Activated naive CD4-positive, alpha-beta T cell treated with anti-CD3 and anti-CD28 coated beads for 36 hours (primary cell): ENCODE results near the gene FXR1. TPM values are rescaled to one million over a fixed set of nuclear protein-coding genes. Genes with fewer than 3 reads are reported as not detected.
"Not testable (repeated sequence)": the region's sequence is repeated elsewhere in the genome, so short reads cannot be mapped to it uniquely, and the experiment has no call there.

ENCODE experiments used
- CTCF ChIA-PET: fragments of 350-600 bp; sonication (Branson Sonifier 250); formaldehyde crosslinking; loops from one replicate; lab custom pipeline; 2021; ENCODE audit warnings: antibody characterized with exemption; lab: Charles Lee
- DNase-seq: peaks from one replicate; pipeline ENCODE4 v3.0.0-alpha.2; 2020
- H3K27ac Mint-ChIP-seq: one replicate; pipeline ENCODE4 v1.8.0; 2021; ENCODE audit warnings: mild to moderate bottlenecking, mixed read lengths
- H3K27me3 Mint-ChIP-seq: one replicate; pipeline ENCODE4 v1.8.0; 2021; ENCODE audit warnings: low read depth, mixed read lengths
- H3K36me3 Mint-ChIP-seq: one replicate; pipeline ENCODE4 v1.8.0; 2021; ENCODE audit warnings: low read depth, mixed read lengths
- H3K4me1 Mint-ChIP-seq: one replicate; pipeline ENCODE4 v1.8.0; 2021; ENCODE audit warnings: low read depth, mixed read lengths
- H3K4me3 Mint-ChIP-seq: one replicate; pipeline ENCODE4 v1.8.0; 2021; ENCODE audit warnings: mild to moderate bottlenecking, moderate library complexity, mixed read lengths
- H3K9me3 Mint-ChIP-seq: one replicate; pipeline ENCODE4 v1.8.0; 2021; ENCODE audit warnings: mixed read lengths
- intact Hi-C: fragments of 100-400 bp; cut with micrococcal nuclease; formaldehyde crosslinking; loops from one replicate; pipeline ENCODE4 v1.15.1; 2023
- total RNA-seq, 2 experiments: library from RNA; stranded (reverse); gene quantifications; one replicate each; pipeline ENCODE4 v1.2.3, GENCODE V29; 2021

The FXR1 gene
- total RNA-seq, 2 experiments from 2014 or later, result 184 to 194 TPM

- intact Hi-C loops, result loop anchor here (10.0 kb wide), 1 partner anchor 1378 kb away; the partner anchor contains the start of genes MRPL47 and NDUFB5
- Mint-ChIP-seq H3K4me3 (no peak overlapping the region), H3K27me3 (no peaks in the 10 kb centered on the region), H3K27ac (peak overlapping the region; percentile 33), H3K9me3 (no peaks in the 10 kb centered on the region), H3K4me1 (peaks cover 24% of the 10 kb centered on the region), H3K36me3 (peaks cover 25% of the 10 kb centered on the region)
- DNase-seq, result no peak
- CTCF ChIA-PET, result no interaction called here
These were observed 70.7 kb downstream of the FXR1 start for GRCh38 chr3:180983136-180983535.

GRCh38 chr3:180986366-180986765, 73.9 kb downstream of the FXR1 start:
- DNase-seq, CTCF ChIA-PET, H3K4me3 Mint-ChIP-seq, H3K27me3 Mint-ChIP-seq, H3K9me3 Mint-ChIP-seq: not testable (repeated sequence)
- peaks cover 24% of the 10 kb centered on the region for H3K36me3 Mint-ChIP-seq
- H3K27ac Mint-ChIP-seq, result peak overlapping the region; percentile 46
- H3K4me1 Mint-ChIP-seq, result peaks cover 28% of the 10 kb centered on the region
- intact Hi-C loops, result loop anchor here (5.0 to 10.0 kb wide), 2 partner anchors 384 to 1382 kb away; partner anchors contain the start of genes MRPL47, NDUFB5 and TTC14

DNA sequence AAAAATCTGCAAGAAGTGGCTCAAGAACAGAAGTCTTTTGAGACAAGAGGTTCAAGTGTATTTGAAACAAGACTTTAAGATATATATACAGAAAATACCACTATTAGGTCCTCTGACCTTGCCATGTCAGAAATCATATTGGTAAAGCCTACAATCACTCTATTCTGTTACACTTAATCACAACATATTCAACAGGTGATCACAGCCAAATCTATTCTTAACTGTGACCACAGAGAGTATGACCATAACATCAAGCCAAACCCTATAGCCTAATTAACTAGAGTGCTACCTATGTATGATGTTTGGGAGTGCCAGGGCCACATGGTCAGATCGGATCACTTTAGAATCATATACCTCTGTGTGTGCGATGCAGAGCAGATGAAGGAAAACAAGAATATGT, 74.9 kb downstream of the FXR1 start:
- DNase-seq, result no peak
- CTCF ChIA-PET, result no interaction called here
- no peaks in the 10 kb centered on the region for H3K9me3 Mint-ChIP-seq
- peaks cover 26% of the 10 kb centered on the region for H3K4me1 Mint-ChIP-seq
- H3K27ac Mint-ChIP-seq, result no peak overlapping the region
- H3K36me3 Mint-ChIP-seq, result peaks cover 21% of the 10 kb centered on the region
- no peak overlapping the region for H3K4me3 Mint-ChIP-seq
- intact Hi-C loops, result loop anchor here (5.0 to 10.0 kb wide), 2 partner anchors 385 to 1383 kb away; partner anchors contain the start of genes MRPL47, NDUFB5 and TTC14
- no peaks in the 10 kb centered on the region for H3K27me3 Mint-ChIP-seq

GRCh38 chr3:180989291-180990163, 77.1 kb downstream of the FXR1 start, which contains the start of gene DNAJC19:
DNAJC19 (minus strand) TSS chr3:180989736; CDS start chr3:180989602, 134 bp downstream.
- Mint-ChIP-seq H3K9me3 (no peaks in the 10 kb centered on the region), H3K27ac (peak within 1 kb of the TSS; percentile 87), H3K4me1 (peaks cover 26% of the 10 kb centered on the region), H3K27me3 (no peaks in the 10 kb centered on the region), H3K36me3 (peaks cover 17% of the 10 kb centered on the region), H3K4me3 (peak within 1 kb of the TSS; percentile 85)
- DNase-seq, result peak; percentile 94
- intact Hi-C loops, result loop anchor here (1.0 to 10.0 kb wide), 4 partner anchors 31 to 1385 kb away; partner anchors contain the start of genes FXR1, MRPL47, NDUFB5 and TTC14
- CTCF ChIA-PET, result no interaction called here

- no peak for DNase-seq
- Mint-ChIP-seq H3K27ac (no peak overlapping the region), H3K4me3 (peak overlapping the region; percentile 85), H3K36me3 (peaks cover 13% of the 10 kb centered on the region), H3K9me3 (no peaks in the 10 kb centered on the region), H3K27me3 (no peaks in the 10 kb centered on the region), H3K4me1 (peaks cover 24% of the 10 kb centered on the region)
- intact Hi-C loops, result no loop called here
- CTCF ChIA-PET, result no interaction called here
These were observed 78.0 kb downstream of the FXR1 start for GRCh38 chr3:180990505-180990904.

DNA sequence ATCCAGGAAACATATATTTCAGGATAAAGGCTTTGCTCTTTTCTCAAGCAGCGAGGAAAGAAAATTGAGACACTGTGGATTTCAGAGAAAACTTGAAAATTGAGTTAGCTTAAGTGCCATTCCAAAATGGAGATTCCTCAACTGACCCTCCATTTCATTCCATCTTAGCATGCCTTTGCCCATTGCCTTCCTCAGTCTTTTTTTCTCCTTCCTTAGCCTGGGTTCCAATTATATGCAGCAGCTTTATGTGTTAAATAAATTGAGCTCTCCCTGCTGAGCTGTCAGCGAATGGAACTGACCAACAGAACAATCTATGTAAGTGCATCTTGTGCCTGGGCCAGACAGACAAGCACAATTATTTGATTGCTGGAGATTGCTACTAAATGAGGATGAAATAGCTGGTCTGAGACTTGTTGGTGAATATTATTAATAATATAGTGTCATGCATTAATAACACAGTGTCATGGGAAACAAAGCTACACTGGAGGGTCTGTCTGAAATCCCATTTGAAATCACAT, 84.0 kb downstream of the FXR1 start:
- intact Hi-C loops, result no loop called here
- Mint-ChIP-seq H3K36me3 (peaks cover 9% of the 10 kb centered on the region), H3K9me3 (peaks cover 13% of the 10 kb centered on the region), H3K4me1 (no peaks in the 10 kb centered on the region), H3K4me3 (no peak overlapping the region), H3K27me3 (peaks cover 2% of the 10 kb centered on the region), H3K27ac (no peak overlapping the region)
- CTCF ChIA-PET, result no interaction called here
- DNase-seq, result no peak

- peaks cover 16% of the 10 kb centered on the region for H3K36me3 Mint-ChIP-seq
- CTCF ChIA-PET, result not testable (repeated sequence)
These were observed 89.9 kb downstream of the FXR1 start for GRCh38 chr3:181002331-181002730.

DNA sequence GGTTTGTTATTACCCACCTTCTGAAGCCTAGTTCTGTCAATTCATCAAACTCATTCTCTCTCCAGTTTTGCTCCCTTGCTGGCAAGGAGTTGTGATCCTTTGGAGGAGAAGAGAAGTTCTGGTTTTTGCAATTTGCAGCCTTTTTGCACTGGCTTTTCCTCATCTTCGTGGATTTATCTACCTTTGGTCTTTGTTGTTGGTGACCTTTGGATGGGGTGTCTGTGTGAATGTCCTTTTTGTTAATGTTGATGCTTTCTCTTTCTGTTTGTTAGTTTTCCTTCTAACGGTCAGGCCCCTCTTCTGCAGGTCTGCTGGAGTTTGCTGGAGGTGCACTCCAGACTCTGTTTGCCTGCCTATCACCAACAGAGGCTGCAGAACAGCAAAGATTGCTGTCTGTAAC, 91.0 kb downstream of the FXR1 start:
- CTCF ChIA-PET, result not testable (repeated sequence)

More at GRCh38 chr3:181002331-181002730, 89.9 kb downstream of the FXR1 start:
- intact Hi-C loops, DNase-seq, H3K4me3 Mint-ChIP-seq, H3K4me1 Mint-ChIP-seq, H3K27me3 Mint-ChIP-seq, H3K27ac Mint-ChIP-seq: not testable (repeated sequence)
- peaks cover 31% of the 10 kb centered on the region for H3K9me3 Mint-ChIP-seq

DNA sequence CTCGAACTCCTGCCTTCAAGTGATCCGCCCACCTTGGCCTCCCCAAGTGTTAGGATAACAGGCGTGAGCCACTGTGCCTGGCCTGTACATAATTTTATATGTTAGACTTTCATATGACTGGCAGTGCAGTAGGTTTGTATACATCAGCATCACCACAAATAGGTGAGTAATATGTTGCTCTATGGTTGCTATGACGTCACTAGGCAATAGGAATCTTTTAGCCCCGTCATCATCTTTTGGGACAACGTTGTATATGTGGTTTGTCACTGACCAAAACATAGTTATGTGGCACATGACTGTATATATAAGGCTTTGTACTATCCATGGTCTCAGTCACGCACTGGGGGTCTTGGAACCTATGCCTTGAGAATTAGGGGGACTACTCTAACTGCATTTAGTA, 94.1 kb downstream of the FXR1 start:
- no peak overlapping the region for H3K4me3 Mint-ChIP-seq
- DNase-seq, result no peak

More for the DNA sequence above, 91.0 kb downstream of the FXR1 start:
- H3K27me3 Mint-ChIP-seq, H3K27ac Mint-ChIP-seq, H3K4me3 Mint-ChIP-seq, DNase-seq, H3K4me1 Mint-ChIP-seq, intact Hi-C loops: not testable (repeated sequence)
- Mint-ChIP-seq H3K9me3 (peaks cover 31% of the 10 kb centered on the region), H3K36me3 (peaks cover 14% of the 10 kb centered on the region)

DNA sequence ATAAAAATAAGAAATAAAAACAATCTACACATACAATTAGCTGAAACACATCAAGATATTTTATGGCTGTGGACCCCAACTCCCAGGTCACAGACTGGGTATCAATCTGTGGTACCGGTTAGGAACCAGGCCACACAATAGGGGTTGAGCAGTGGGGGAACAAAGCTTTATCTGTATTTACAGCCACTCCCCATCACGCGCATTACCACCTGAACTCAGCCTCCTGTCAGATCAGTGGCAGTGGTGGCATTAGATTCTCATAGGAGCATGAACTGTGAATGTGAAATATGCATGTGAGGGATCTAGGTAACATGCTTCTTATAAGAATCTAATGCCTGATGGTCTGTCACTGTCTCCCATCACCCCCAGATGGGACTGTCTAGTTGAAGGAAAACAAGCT, 94.8 kb downstream of the FXR1 start:
- DNase-seq, result no peak
- H3K4me3 Mint-ChIP-seq, result no peak overlapping the region
- H3K27ac Mint-ChIP-seq, result no peak overlapping the region
- peaks cover 4% of the 10 kb centered on the region for H3K36me3 Mint-ChIP-seq
- intact Hi-C loops, result no loop called here
- H3K27me3 Mint-ChIP-seq, result no peaks in the 10 kb centered on the region
- peaks cover 15% of the 10 kb centered on the region for H3K9me3 Mint-ChIP-seq
- CTCF ChIA-PET, result no interaction called here
- peaks cover 3% of the 10 kb centered on the region for H3K4me1 Mint-ChIP-seq

More for the DNA sequence above, 94.1 kb downstream of the FXR1 start:
- H3K27me3 Mint-ChIP-seq, result peaks cover 2% of the 10 kb centered on the region
- CTCF ChIA-PET, result no interaction called here
- H3K9me3 Mint-ChIP-seq, result peaks cover 18% of the 10 kb centered on the region
- peaks cover 7% of the 10 kb centered on the region for H3K36me3 Mint-ChIP-seq
- intact Hi-C loops, result no loop called here
- H3K4me1 Mint-ChIP-seq, result peaks cover 3% of the 10 kb centered on the region
- H3K27ac Mint-ChIP-seq, result no peak overlapping the region

- DNase-seq, result no peak
- H3K27me3 Mint-ChIP-seq, result no peaks in the 10 kb centered on the region
- no peak overlapping the region for H3K4me3 Mint-ChIP-seq
- no peak overlapping the region for H3K27ac Mint-ChIP-seq
- intact Hi-C loops, result no loop called here
- peaks cover 3% of the 10 kb centered on the region for H3K4me1 Mint-ChIP-seq
- H3K9me3 Mint-ChIP-seq, result peaks cover 4% of the 10 kb centered on the region
- CTCF ChIA-PET, result no interaction called here
- H3K36me3 Mint-ChIP-seq, result no peaks in the 10 kb centered on the region
These were observed 96.3 kb downstream of the FXR1 start for GRCh38 chr3:181008796-181009195.

- no peaks in the 10 kb centered on the region for H3K27me3 Mint-ChIP-seq
- no peak overlapping the region for H3K4me3 Mint-ChIP-seq
- CTCF ChIA-PET, result no interaction called here
- H3K36me3 Mint-ChIP-seq, result no peaks in the 10 kb centered on the region
- peaks cover 3% of the 10 kb centered on the region for H3K4me1 Mint-ChIP-seq
- DNase-seq, result peak; percentile 12
- peaks cover 4% of the 10 kb centered on the region for H3K9me3 Mint-ChIP-seq
- intact Hi-C loops, result no loop called here
- H3K27ac Mint-ChIP-seq, result no peak overlapping the region
These were observed 96.8 kb downstream of the FXR1 start for GRCh38 chr3:181009225-181009624.
